SJSA1 (cell line): ENCODE data around the gene NPHP4. TPM values are rescaled to one million over a fixed set of nuclear protein-coding genes. Genes with fewer than 3 reads are reported as not detected.
"Not testable (repeated sequence)": the region's sequence is repeated elsewhere in the genome, so short reads cannot be mapped to it uniquely, and the experiment has no call there.

ENCODE experiments used
- DNase-seq, 2 experiments: peaks; one replicate each; pipeline ENCODE4 v3.0.0-alpha.2; 2015 to 2020; ENCODE audit warnings: low spot score in 2 of 2, low read depth in 1 of 2
- H3K27ac ChIP-seq: fragments of 250-450 bp; sonication (Bioruptor Pico); 2 replicates; pipeline ENCODE4 v1.5.1; 2020; ENCODE audit warnings: mild to moderate bottlenecking, moderate library complexity
- H3K27me3 ChIP-seq: fragments of 250-450 bp; sonication (Bioruptor Pico); replicated peaks from 2 replicates; pipeline ENCODE4 v1.5.1; 2020; ENCODE audit warnings: mild to moderate bottlenecking, moderate library complexity
- H3K36me3 ChIP-seq: fragments of 250-450 bp; sonication (Bioruptor Pico); 2 replicates; pipeline ENCODE4 v1.5.1; 2020; ENCODE audit warnings: mild to moderate bottlenecking
- H3K4me1 ChIP-seq: fragments of 250-450 bp; sonication (Bioruptor Pico); replicated peaks from 2 replicates; pipeline ENCODE4 v1.6.1; 2021; ENCODE audit warnings: mild to moderate bottlenecking
- H3K4me3 ChIP-seq: fragments of 250-450 bp; sonication (Bioruptor Pico); 2 replicates; pipeline ENCODE4 v1.5.1; 2020; ENCODE audit warnings: mild to moderate bottlenecking
- H3K9me3 ChIP-seq: fragments of 250-450 bp; sonication (Bioruptor Pico); replicated peaks from 2 replicates; pipeline ENCODE4 v1.5.1; 2020; ENCODE audit warnings: mild to moderate bottlenecking
- total RNA-seq: library from RNA; depleted of rRNA; stranded (reverse); fragments of >200 nt; shearing (Covaris generic); gene quantifications from 2 replicates; pipeline ENCODE4 v1.2.3, GENCODE V29; 2014

The NPHP4 gene
- total RNA-seq, 1 experiment from 2014 or later: 4.5 TPM

- Histone ChIP-seq H3K9me3 (no peaks in the 10 kb centered on the region), H3K27ac (no peak overlapping the region), H3K27me3 (no peaks in the 10 kb centered on the region), H3K36me3 (no peaks in the 10 kb centered on the region; the same call in 1 of the 2 replicates), H3K4me3 (no peak overlapping the region), H3K4me1 (no peaks in the 10 kb centered on the region)
- no peak for DNase-seq
Measured at GRCh38 chr1:5907386-5907785, 84.8 kb downstream of the NPHP4 start.

- Histone ChIP-seq H3K27ac (no peak overlapping the region), H3K9me3 (no peaks in the 10 kb centered on the region), H3K4me1 (no peaks in the 10 kb centered on the region), H3K4me3 (no peak overlapping the region), H3K27me3 (no peaks in the 10 kb centered on the region), H3K36me3 (no peaks in the 10 kb centered on the region; the same call in 1 of the 2 replicates)
- DNase-seq: no peak
Measured at GRCh38 chr1:5906966-5907365, 85.3 kb downstream of the NPHP4 start.

- Histone ChIP-seq H3K9me3 (no peaks in the 10 kb centered on the region), H3K27me3 (no peaks in the 10 kb centered on the region), H3K4me3 (no peak overlapping the region), H3K4me1 (no peaks in the 10 kb centered on the region), H3K36me3 (no peaks in the 10 kb centered on the region), H3K27ac (no peak overlapping the region)
- peak in 1 of 2 experiments; percentile 28 for DNase-seq
Measured at GRCh38 chr1:5906116-5906515, 86.1 kb downstream of the NPHP4 start.

- H3K4me3 ChIP-seq: no peak overlapping the region
- DNase-seq: peak in 1 of 2 experiments; percentile 38
- H3K4me1 ChIP-seq: no peaks in the 10 kb centered on the region
- no peaks in the 10 kb centered on the region for H3K27me3 ChIP-seq
- no peaks in the 10 kb centered on the region for H3K9me3 ChIP-seq
- H3K27ac ChIP-seq: no peak overlapping the region
- no peaks in the 10 kb centered on the region for H3K36me3 ChIP-seq
Measured at GRCh38 chr1:5905436-5905835, 86.8 kb downstream of the NPHP4 start.

GRCh38 chr1:5904551-5904950 is 87.7 kb downstream of the NPHP4 start:
- H3K36me3 ChIP-seq: no peaks in the 10 kb centered on the region
- peak in 1 of 2 experiments; percentile 38 for DNase-seq
- H3K4me1 ChIP-seq: no peaks in the 10 kb centered on the region
- no peak overlapping the region for H3K4me3 ChIP-seq
- H3K27ac ChIP-seq: no peak overlapping the region
- H3K27me3 ChIP-seq: no peaks in the 10 kb centered on the region
- no peaks in the 10 kb centered on the region for H3K9me3 ChIP-seq

GRCh38 chr1:5903680-5904079 is 88.5 kb downstream of the NPHP4 start:
- H3K4me1 ChIP-seq: no peaks in the 10 kb centered on the region
- no peak overlapping the region for H3K4me3 ChIP-seq
- no peak for DNase-seq
- H3K27me3 ChIP-seq: no peaks in the 10 kb centered on the region
- no peaks in the 10 kb centered on the region for H3K9me3 ChIP-seq
- H3K27ac ChIP-seq: no peak overlapping the region
- no peaks in the 10 kb centered on the region for H3K36me3 ChIP-seq

GRCh38 chr1:5903031-5903430 is 89.2 kb downstream of the NPHP4 start:
- Histone ChIP-seq H3K9me3 (no peaks in the 10 kb centered on the region), H3K36me3 (no peaks in the 10 kb centered on the region)

GRCh38 chr1:5901841-5902240 is 90.4 kb downstream of the NPHP4 start:
- H3K36me3 ChIP-seq: no peaks in the 10 kb centered on the region
- H3K27ac ChIP-seq: no peak overlapping the region
- DNase-seq: no peak
- no peak overlapping the region for H3K4me3 ChIP-seq
- H3K27me3 ChIP-seq: no peaks in the 10 kb centered on the region
- H3K4me1 ChIP-seq: no peaks in the 10 kb centered on the region
- no peaks in the 10 kb centered on the region for H3K9me3 ChIP-seq

More at GRCh38 chr1:5903031-5903430, 89.2 kb downstream of the NPHP4 start:
- no peaks in the 10 kb centered on the region for H3K4me1 ChIP-seq
- no peak overlapping the region for H3K4me3 ChIP-seq
- DNase-seq: no peak
- H3K27me3 ChIP-seq: no peaks in the 10 kb centered on the region
- no peak overlapping the region for H3K27ac ChIP-seq

GRCh38 chr1:5901150-5901549 is 91.1 kb downstream of the NPHP4 start:
- Histone ChIP-seq H3K36me3 (no peaks in the 10 kb centered on the region), H3K4me3 (no peak overlapping the region), H3K27me3 (no peaks in the 10 kb centered on the region), H3K4me1 (no peaks in the 10 kb centered on the region), H3K9me3 (no peaks in the 10 kb centered on the region), H3K27ac (no peak overlapping the region)
- DNase-seq: no peak

- Histone ChIP-seq H3K4me3 (no peak overlapping the region), H3K27ac (no peak overlapping the region), H3K4me1 (no peaks in the 10 kb centered on the region), H3K27me3 (no peaks in the 10 kb centered on the region), H3K36me3 (no peaks in the 10 kb centered on the region), H3K9me3 (no peaks in the 10 kb centered on the region)
- DNase-seq: no peak
Measured at GRCh38 chr1:5898266-5898665, 94.0 kb downstream of the NPHP4 start.

GRCh38 chr1:5896706-5897660 is 95.2 kb downstream of the NPHP4 start:
- DNase-seq: no peak
- no peaks in the 10 kb centered on the region for H3K9me3 ChIP-seq
- no peak overlapping the region for H3K27ac ChIP-seq

GRCh38 chr1:5895446-5896406 is 96.5 kb downstream of the NPHP4 start:
- Histone ChIP-seq H3K36me3 (no peaks in the 10 kb centered on the region), H3K9me3 (no peaks in the 10 kb centered on the region), H3K4me3 (no peak overlapping the region), H3K27me3 (no peaks in the 10 kb centered on the region), H3K4me1 (peaks cover 16% of the 10 kb centered on the region), H3K27ac (no peak overlapping the region)
- DNase-seq: no peak

More at GRCh38 chr1:5896706-5897660, 95.2 kb downstream of the NPHP4 start:
- H3K27me3 ChIP-seq: no peaks in the 10 kb centered on the region
- no peaks in the 10 kb centered on the region for H3K36me3 ChIP-seq
- H3K4me1 ChIP-seq: peaks cover 7% of the 10 kb centered on the region
- H3K4me3 ChIP-seq: no peak overlapping the region

- H3K4me3 ChIP-seq, H3K9me3 ChIP-seq, H3K27me3 ChIP-seq, H3K36me3 ChIP-seq, H3K27ac ChIP-seq: not testable (repeated sequence)
- H3K4me1 ChIP-seq: peaks cover 16% of the 10 kb centered on the region
- DNase-seq: peak in 1 of 2 experiments; percentile 12
Measured at GRCh38 chr1:5893699-5894278, 98.4 kb downstream of the NPHP4 start.
